Measurements from ENCODE around the gene KIF14.
"Not testable (repeated sequence)": the region's sequence is repeated elsewhere in the genome, so short reads cannot be mapped to it uniquely, and the experiment has no call there.

Gene KIF14

DNA sequence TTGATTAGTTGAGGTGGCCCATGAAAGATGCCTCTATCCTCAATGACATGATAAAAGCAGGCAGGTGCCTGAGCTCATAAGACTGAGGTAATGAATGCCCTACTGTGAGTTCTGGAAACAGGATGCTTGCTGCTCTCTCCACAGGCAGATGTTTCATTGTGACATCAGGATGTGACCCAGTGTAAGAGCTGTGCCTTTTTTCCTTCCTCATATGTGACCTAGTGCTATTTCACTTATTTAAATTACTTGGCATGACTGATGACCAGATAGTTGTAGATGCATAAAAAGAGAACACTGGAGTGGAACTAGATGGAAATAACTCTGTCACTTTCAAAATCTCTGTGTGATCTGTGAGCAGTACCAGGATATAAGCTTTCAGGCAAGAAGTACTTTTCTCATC lies 31.9 kb downstream of the KIF14 start:
- peak; percentile 25 for DNase-seq (ENCODE audit: extremely low read depth, insufficient read length)
- H3K36me3 ChIP-seq (ENCODE audit: control insufficient read depth, insufficient read depth, low read length): no peaks in the 10 kb centered on the region; the same call in none of the 2 replicates
- H3K4me3 ChIP-seq (replicated peaks; ENCODE audit: low read depth, low read length): no peak overlapping the region

DNA sequence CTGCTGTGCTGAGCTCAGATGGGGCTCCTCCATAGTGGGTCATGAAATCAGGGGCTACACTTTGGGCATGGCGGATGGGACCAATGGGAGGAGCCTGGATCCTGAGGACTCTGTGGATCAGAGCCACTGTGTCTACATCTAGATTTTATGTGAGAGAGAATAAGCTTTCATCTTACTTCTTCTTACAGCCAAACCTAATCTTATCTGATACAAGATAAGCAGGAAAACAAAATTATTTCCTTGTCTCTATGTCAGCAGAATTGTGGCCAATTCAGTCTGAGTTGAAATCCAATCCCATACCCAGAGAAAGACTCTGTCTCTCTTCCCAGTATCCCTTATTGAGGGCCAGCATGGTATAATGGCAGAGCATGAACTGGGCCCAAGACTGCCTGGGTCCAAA lies 56.2 kb downstream of the KIF14 start:
- Histone ChIP-seq H3K36me3 (ENCODE audit: control insufficient read depth, insufficient read depth, low read length) (no peaks in the 10 kb centered on the region; the same call in 1 of the 2 replicates), H3K4me3 (replicated peaks; ENCODE audit: low read depth, low read length) (no peak overlapping the region)
- no peak for DNase-seq (ENCODE audit: extremely low read depth, insufficient read length)

More for the DNA sequence above, 31.9 kb downstream of the KIF14 start:
- TF ChIP-seq, protein P1, sequence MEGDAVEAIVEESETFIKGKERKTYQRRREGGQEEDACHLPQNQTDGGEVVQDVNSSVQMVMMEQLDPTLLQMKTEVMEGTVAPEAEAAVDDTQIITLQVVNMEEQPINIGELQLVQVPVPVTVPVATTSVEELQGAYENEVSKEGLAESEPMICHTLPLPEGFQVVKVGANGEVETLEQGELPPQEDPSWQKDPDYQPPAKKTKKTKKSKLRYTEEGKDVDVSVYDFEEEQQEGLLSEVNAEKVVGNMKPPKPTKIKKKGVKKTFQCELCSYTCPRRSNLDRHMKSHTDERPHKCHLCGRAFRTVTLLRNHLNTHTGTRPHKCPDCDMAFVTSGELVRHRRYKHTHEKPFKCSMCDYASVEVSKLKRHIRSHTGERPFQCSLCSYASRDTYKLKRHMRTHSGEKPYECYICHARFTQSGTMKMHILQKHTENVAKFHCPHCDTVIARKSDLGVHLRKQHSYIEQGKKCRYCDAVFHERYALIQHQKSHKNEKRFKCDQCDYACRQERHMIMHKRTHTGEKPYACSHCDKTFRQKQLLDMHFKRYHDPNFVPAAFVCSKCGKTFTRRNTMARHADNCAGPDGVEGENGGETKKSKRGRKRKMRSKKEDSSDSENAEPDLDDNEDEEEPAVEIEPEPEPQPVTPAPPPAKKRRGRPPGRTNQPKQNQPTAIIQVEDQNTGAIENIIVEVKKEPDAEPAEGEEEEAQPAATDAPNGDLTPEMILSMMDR (IDR thresholded peaks at IDR 0.05; ENCODE audit: insufficient read depth, low read length, poor library complexity, severe bottlenecking): no peak
- H3K27me3 ChIP-seq (replicated peaks; ENCODE audit: control insufficient read depth, insufficient read depth, low read length): no peaks in the 10 kb centered on the region

DNA sequence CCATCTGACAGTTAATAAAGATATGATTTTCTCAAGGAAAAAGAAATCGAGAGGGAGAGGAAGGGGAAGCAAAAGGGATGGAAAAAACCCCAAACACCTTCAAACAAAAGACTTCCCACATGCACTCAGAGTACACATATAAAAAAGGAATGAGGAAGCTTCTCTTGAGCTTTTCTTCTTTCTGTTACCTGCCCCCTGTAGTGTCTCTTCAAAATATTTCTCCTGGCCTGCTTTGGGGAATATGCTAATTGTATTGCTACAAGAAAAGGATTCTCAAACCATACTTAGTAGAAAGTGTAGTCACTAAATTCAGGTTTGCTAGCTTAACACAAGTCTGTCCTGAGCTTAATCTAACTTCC lies 58.7 kb downstream of the KIF14 start:
- no peak for DNase-seq (ENCODE audit: extremely low read depth, insufficient read length)
- no peaks in the 10 kb centered on the region; the same call in 1 of the 2 replicates for H3K36me3 ChIP-seq (ENCODE audit: control insufficient read depth, insufficient read depth, low read length)
- no peak overlapping the region; the same call in 1 of the 2 replicates for H3K4me3 ChIP-seq (replicated peaks; ENCODE audit: low read depth, low read length)
- TF ChIP-seq, protein P1 (IDR thresholded peaks at IDR 0.05; ENCODE audit: insufficient read depth, low read length, poor library complexity, severe bottlenecking): no peak
- no peaks in the 10 kb centered on the region for H3K27me3 ChIP-seq (replicated peaks; ENCODE audit: control insufficient read depth, insufficient read depth, low read length)

More for the DNA sequence above, 56.2 kb downstream of the KIF14 start:
- no peaks in the 10 kb centered on the region for H3K27me3 ChIP-seq (replicated peaks; ENCODE audit: control insufficient read depth, insufficient read depth, low read length)
- TF ChIP-seq, protein P1 (IDR thresholded peaks at IDR 0.05; ENCODE audit: insufficient read depth, low read length, poor library complexity, severe bottlenecking): no peak

DNA sequence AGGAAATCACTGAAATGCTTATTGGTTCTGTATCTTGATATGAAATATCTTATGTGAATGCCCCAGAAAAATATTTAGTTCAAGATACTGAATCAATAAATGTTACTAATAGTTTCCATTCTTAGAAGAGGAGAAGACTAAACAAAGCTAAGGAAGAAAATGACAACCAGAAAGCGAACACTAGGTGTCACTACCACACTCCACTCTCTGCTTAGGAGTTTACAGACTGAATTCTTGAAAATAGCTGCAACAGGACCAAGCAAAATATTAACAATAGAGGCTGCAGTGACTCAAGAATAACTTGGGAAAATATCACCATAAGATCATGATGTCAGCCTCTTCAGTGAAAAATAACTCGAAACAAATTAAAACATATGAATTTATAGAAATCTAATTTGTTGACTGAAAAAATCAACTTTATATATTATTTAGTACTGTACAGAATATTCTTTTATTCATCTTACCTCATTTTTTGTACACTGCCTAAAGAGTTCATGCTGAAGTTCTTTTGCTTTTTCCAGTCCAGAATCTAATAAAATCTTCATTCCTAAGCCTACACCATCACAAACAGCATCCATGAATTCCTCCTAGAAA lies 61.6 kb downstream of the KIF14 start:
- Histone ChIP-seq H3K36me3 (ENCODE audit: control insufficient read depth, insufficient read depth, low read length) (no peaks in the 10 kb centered on the region; the same call in 1 of the 2 replicates), H3K4me3 (replicated peaks; ENCODE audit: low read depth, low read length) (no peak overlapping the region)
- peak; percentile 22 for DNase-seq (ENCODE audit: extremely low read depth, insufficient read length)

DNA sequence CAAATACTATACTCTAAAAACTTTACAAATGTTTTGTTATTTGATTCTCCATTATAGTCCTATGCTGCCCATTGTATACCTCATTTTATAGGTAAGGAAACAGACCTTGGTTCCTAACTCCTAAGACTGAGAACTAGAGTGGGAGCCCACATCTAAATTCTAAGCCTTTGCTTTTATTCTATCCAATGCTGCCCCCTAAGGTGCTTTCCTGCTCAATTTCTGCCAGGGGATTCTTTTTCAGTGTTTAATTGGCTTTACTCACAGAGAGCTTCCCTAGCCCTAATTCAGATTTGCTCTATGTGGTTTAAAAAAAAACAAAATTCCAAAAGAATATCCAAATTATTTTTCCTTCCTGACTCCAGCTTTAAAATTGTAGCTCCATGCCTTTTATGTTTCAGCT lies 64.5 kb downstream of the KIF14 start:
- Histone ChIP-seq H3K4me3 (replicated peaks; ENCODE audit: low read depth, low read length) (no peak overlapping the region), H3K27me3 (replicated peaks; ENCODE audit: control insufficient read depth, insufficient read depth, low read length) (no peaks in the 10 kb centered on the region), H3K36me3 (ENCODE audit: control insufficient read depth, insufficient read depth, low read length) (peaks cover 1% of the 10 kb centered on the region)
- no peak for DNase-seq (ENCODE audit: extremely low read depth, insufficient read length)
- TF ChIP-seq, protein P1 (IDR thresholded peaks at IDR 0.05; ENCODE audit: insufficient read depth, low read length, poor library complexity, severe bottlenecking): peak; percentile 25

More for the DNA sequence above, 61.6 kb downstream of the KIF14 start:
- H3K27me3 ChIP-seq (replicated peaks; ENCODE audit: control insufficient read depth, insufficient read depth, low read length): no peaks in the 10 kb centered on the region
- TF ChIP-seq, protein P1 (IDR thresholded peaks at IDR 0.05; ENCODE audit: insufficient read depth, low read length, poor library complexity, severe bottlenecking): peak; percentile 65

DNA sequence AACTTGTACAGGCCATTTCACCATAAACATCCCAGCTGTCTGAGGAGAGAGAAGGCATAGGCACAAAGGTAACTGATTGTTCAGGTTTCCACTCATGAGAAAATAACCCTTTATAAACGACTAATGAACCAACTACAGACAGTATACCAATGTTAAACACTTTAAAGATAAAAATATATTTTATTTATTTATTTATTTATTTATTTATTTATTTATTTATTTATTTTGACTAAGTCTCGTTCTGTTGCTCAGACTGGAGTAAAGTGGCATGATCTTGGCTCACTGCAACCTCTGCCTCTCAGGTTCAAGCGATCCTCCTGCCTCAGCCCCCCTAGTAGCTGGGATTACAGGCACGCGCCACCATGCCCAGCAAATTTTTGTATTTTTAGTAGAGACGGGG lies 67.8 kb downstream of the KIF14 start:
- H3K36me3 ChIP-seq (ENCODE audit: control insufficient read depth, insufficient read depth, low read length); H3K4me3 ChIP-seq (replicated peaks; ENCODE audit: low read depth, low read length); H3K27me3 ChIP-seq (replicated peaks; ENCODE audit: control insufficient read depth, insufficient read depth, low read length); DNase-seq (ENCODE audit: extremely low read depth, insufficient read length): not testable (repeated sequence)
